ENCODE measurements around the gene MRPS18A. TPM values are rescaled to one million over a fixed set of nuclear protein-coding genes. Genes with fewer than 3 reads are reported as not detected.

The MRPS18A gene
- total and polyA plus RNA-seq, 2 of the 8 experiments (the other 6 are each of a cell fraction or from before 2014, with no cell fraction given) = 48.3 to 121 TPM

- peaks cover 15 to 34% (median 24%) of the 10 kb centered on the region in 4 experiments for H3K4me1 ChIP-seq (replicated peaks in 1 of 4; ENCODE audit: control insufficient read depth in 3 of 4, insufficient read depth in 4 of 4, low read length in 3 of 4)
- no peak overlapping the region for H2AK5ac ChIP-seq (ENCODE audit: low read depth, low read length)
- H2BK12ac ChIP-seq (ENCODE audit: low read depth, low read length) = no peak overlapping the region
- no peak overlapping the region for H3K14ac ChIP-seq (ENCODE audit: insufficient read length)
- ChIA-PET POLR2A (ENCODE audit: partially characterized antibody) (interaction anchor here (1.2 to 4.3 kb wide), 6 partner anchors 8 to 28 kb away, joined by 3 to 31 read pairs (median 4); partner anchors contain the start of gene MRPS18A), CTCF (ENCODE audit: partially characterized antibody) (interaction anchor here (1.7 kb wide), 1 partner anchor 61 kb away, joined by 5 read pairs; no protein-coding TSS in a partner anchor)
- no peak overlapping the region for H3K4me3 ChIP-seq (ENCODE audit: extremely low read depth in 1 of 4, insufficient read depth in 2 of 4, low read depth in 3 of 4, low read length in 4 of 4)
- H3K4me2 ChIP-seq (ENCODE audit: insufficient read depth in 1 of 2, low read depth in 2 of 2, low read length in 2 of 2) = no peak overlapping the region
- H2AFZ ChIP-seq (ENCODE audit: low read length) = no peak overlapping the region
- TF ChIP-seq RFX5 (IDR thresholded peaks at IDR 0.05; ENCODE audit: borderline replicate concordance, low read depth, low read length) (no peak), USF2 (IDR thresholded peaks at IDR 0.05; ENCODE audit: low read length) (no peak), SP1 (IDR thresholded peaks at IDR 0.05; ENCODE audit: low read depth, low read length) (no peak), CEBPB (IDR thresholded peaks at IDR 0.05; ENCODE audit: low read depth, low read length) (no peak), GABPA (IDR thresholded peaks at IDR 0.05; ENCODE audit: borderline replicate concordance, insufficient read depth, low read length) (no peak), RNF2 (IDR thresholded peaks at IDR 0.05; ENCODE audit: borderline replicate concordance, low read depth, low read length, missing control alignments, poor library complexity, severe bottlenecking) (no peak)
- H2BK120ac ChIP-seq (replicated peaks; ENCODE audit: low read depth, low read length) = no peak overlapping the region
- H2BK20ac ChIP-seq (ENCODE audit: low read length) = no peak overlapping the region
- no peak overlapping the region for H2BK5ac ChIP-seq (ENCODE audit: low read depth, low read length)
- no peak overlapping the region for H3K23ac ChIP-seq (ENCODE audit: insufficient read length)
- H2BK15ac ChIP-seq (ENCODE audit: low read length) = no peak overlapping the region
- H3K79me2 ChIP-seq (ENCODE audit: control insufficient read depth in 1 of 2, insufficient read depth in 2 of 2, low read length in 2 of 2) = no peaks in the 10 kb centered on the region
- H4K91ac ChIP-seq (replicated peaks; ENCODE audit: insufficient read length, low read length) = no peak overlapping the region
- FAIRE-seq = no peak
- H3K27me3 ChIP-seq (replicated peaks in 1 of 4; ENCODE audit: control insufficient read depth in 3 of 4, extremely low read depth in 1 of 4, insufficient read depth in 3 of 4, low read length in 3 of 4) = no peaks in the 10 kb centered on the region
- H3K9me3 ChIP-seq (ENCODE audit: insufficient read depth in 2 of 2, low read depth in 1 of 2, low read length in 1 of 2) = no peaks in the 10 kb centered on the region
- no peak overlapping the region for H3K27ac ChIP-seq (ENCODE audit: low read depth, low read length)
- no peaks in the 10 kb centered on the region for H3K36me3 ChIP-seq (ENCODE audit: control insufficient read depth in 2 of 4, insufficient read depth in 4 of 4, low read length in 3 of 4)
- no peak overlapping the region for H3K9ac ChIP-seq (replicated peaks in 1 of 4; ENCODE audit: extremely low read depth in 1 of 4, low read depth in 3 of 4, low read length in 3 of 4)
- no peak overlapping the region for H3K18ac ChIP-seq (ENCODE audit: extremely low read depth, low read length)
- H3K4ac ChIP-seq (replicated peaks; ENCODE audit: insufficient read length, low read depth, low read length) = no peak overlapping the region
- no peak for DNase-seq (ENCODE audit: low read depth in 1 of 2, low spot score in 2 of 2)
- no peaks in the 10 kb centered on the region for H4K20me1 ChIP-seq (replicated peaks in 1 of 2; ENCODE audit: control insufficient read depth in 1 of 2, insufficient read depth in 2 of 2, low read length in 2 of 2)
- H3K79me1 ChIP-seq (ENCODE audit: low read depth, low read length) = no peaks in the 10 kb centered on the region
- no peak overlapping the region for H4K8ac ChIP-seq (ENCODE audit: extremely low read depth, insufficient read depth, low read length)
- WGBS, 2 experiments (ENCODE audit: extremely low coverage in 1 of 2, insufficient coverage in 1 of 2, insufficient read length in 1 of 2, insufficient replicate concordance in 2 of 2, low coverage in 1 of 2, low lambda C conversion rate in 2 of 2, missing lambda C conversion rate in 1 of 2) = 87% methylated on average over 2 of the region's 3 CpGs; no CpG with 5 or more reads in 1 of the 2 experiments
- peaks cover 4% of the 10 kb centered on the region; the same call in 1 of the 2 replicates for H3K23me2 ChIP-seq (ENCODE audit: low read depth, low read length)
- H4K5ac ChIP-seq (ENCODE audit: insufficient read length, low read depth, low read length) = no peak overlapping the region
- no peak overlapping the region for H3K56ac ChIP-seq (replicated peaks; ENCODE audit: insufficient read length, low read depth, low read length)
These were observed 9.8 kb upstream of the MRPS18A start for GRCh38 chr6:43697421-43697820.

Measured in H1 (cell line).